Sigmoid colon (tissue), 4 donors: ENCODE data around the gene B4GALT2.

Experiments
- POLR2A ChIP-seq, 2 donors: fragments of 450-650 bp; IDR thresholded peaks; one replicate each; pipeline ENCODE4 v1.6.1; 2016; ENCODE audit warnings: antibody characterized with exemption in 2 of 2, mild to moderate bottlenecking in 2 of 2, moderate library complexity in 2 of 2
- POLR2AphosphoS5 ChIP-seq, 4 donors: sonication (generic); formaldehyde crosslinking; IDR thresholded peaks; one replicate each; pipeline ENCODE4 v1.6.1; 2017; ENCODE audit warnings: antibody characterized with exemption in 4 of 4

- TF ChIP-seq POLR2AphosphoS5 (IDR thresholded peaks at IDR 0.05) (no peak), POLR2A (IDR thresholded peaks at IDR 0.05) (no peak)
These were observed 5.8 kb downstream of the B4GALT2 start for GRCh38 chr1:43984855-43985254.
